HPDE6-E6E7 (cell line): ENCODE measurements around the gene NCCRP1.

Source experiments
- DNase-seq: peaks from one replicate; pipeline ENCODE4 v3.0.0; 2011; ENCODE audit warnings: missing footprints; ENCODE audit errors: extremely low spot score

Gene NCCRP1

GRCh38 chr19:39246951-39247669, 50.3 kb downstream of the NCCRP1 start:
- DNase-seq = no peak

GRCh38 chr19:39247701-39248664, 51.2 kb downstream of the NCCRP1 start:
- no peak for DNase-seq

- DNase-seq = no peak
These were observed 52.0 kb downstream of the NCCRP1 start, which contains the start of gene IFNL4 for GRCh38 chr19:39248806-39249205. IFNL4 (minus strand) TSS chr19:39248856.

GRCh38 chr19:39251081-39251480, 54.3 kb downstream of the NCCRP1 start:
- DNase-seq = no peak
